SK-N-SH (cell line): ENCODE results near the gene NOC2L. TPM values are rescaled to one million over a fixed set of nuclear protein-coding genes. Genes with fewer than 3 reads are reported as not detected.

Source experiments
- CTCF ChIA-PET: fragments of 300-600, 350-600 bp; formaldehyde crosslinking; extraction: SDS; loops from one replicate; lab custom pipeline; 2021; lab: Yijun Ruan, JAX
- POLR2A ChIA-PET: fragments of 350-600 bp; sonication (Branson Sonifier 250); formaldehyde crosslinking; extraction: SDS; loops from one replicate; lab custom pipeline; 2020; ENCODE audit warnings: antibody characterized with exemption, inconsistent platforms; lab: Yijun Ruan, JAX
- DNase-seq: peaks from one replicate; pipeline ENCODE4 v3.0.0; 2012
- H2AFZ ChIP-seq: fragments of 200-600 bp; sonication (generic); 2 replicates; pipeline ENCODE4 v1.8.1; 2016; ENCODE audit warnings: antibody characterized with exemption, mild to moderate bottlenecking, low read depth
- H3F3A ChIP-seq: fragments of 200-600 bp; sonication (generic); replicated peaks from 2 replicates; pipeline ENCODE3; 2016; ENCODE audit warnings: antibody characterized with exemption, mild to moderate bottlenecking; ENCODE audit not compliant: insufficient read depth
- H3K27ac ChIP-seq, 2 experiments: fragments of 200-500 bp in 1 of 2; fragments of 200-600 bp in 1 of 2; sonication (Bioruptor generic) in 1 of 2; sonication (generic), shearing (Covaris generic) in 1 of 2; 2 replicates each; pipeline versions ENCODE4 v1.5.1 to v1.6.1; 2014 to 2016; ENCODE audit warnings: low read depth in 2 of 2, inconsistent platforms in 1 of 2, low read length in 1 of 2, mild to moderate bottlenecking in 1 of 2, mixed read lengths in 1 of 2
- H3K27me3 ChIP-seq: fragments of 200-600 bp; sonication (generic), shearing (Covaris generic); 2 replicates; pipeline ENCODE4 v1.6.1; 2016; ENCODE audit warnings: mixed run types; ENCODE audit not compliant: insufficient read depth
- H3K36me3 ChIP-seq, 2 experiments: fragments of 200-500 bp in 1 of 2; fragments of 200-600 bp in 1 of 2; sonication (Bioruptor generic) in 1 of 2; sonication (generic) in 1 of 2; replicated peaks in 1 of 2; 2 replicates each; pipeline versions ENCODE3 to v1.5.1; 2014 to 2016; ENCODE audit warnings: low read length in 1 of 2, mild to moderate bottlenecking in 1 of 2; ENCODE audit not compliant: insufficient read depth in 2 of 2, control insufficient read depth in 1 of 2
- H3K4me1 ChIP-seq, 2 experiments: fragments of 200-500 bp in 1 of 2; fragments of 200-600 bp in 1 of 2; sonication (Bioruptor generic) in 1 of 2; sonication (generic), shearing (Covaris generic) in 1 of 2; 2 replicates each; pipeline versions ENCODE4 v1.5.1 to v1.6.1; 2014 to 2016; ENCODE audit warnings: low read depth in 1 of 2, low read length in 1 of 2, mixed run types in 1 of 2; ENCODE audit not compliant: insufficient read depth in 2 of 2, control insufficient read depth in 1 of 2
- H3K4me2 ChIP-seq: fragments of 200-600 bp; sonication (generic), shearing (Covaris generic); 2 replicates; pipeline ENCODE4 v1.6.1; 2017; ENCODE audit warnings: mixed run types
- H3K4me3 ChIP-seq, 2 experiments: fragments of 200-500 bp in 1 of 2; fragments of 200-600 bp in 1 of 2; sonication (Bioruptor generic) in 1 of 2; sonication (generic), shearing (Covaris generic) in 1 of 2; 2 replicates each; pipeline versions ENCODE4 v1.5.1 to v1.8.1; 2014 to 2016; ENCODE audit warnings: low read depth in 2 of 2, inconsistent platforms in 1 of 2, low read length in 1 of 2, mild to moderate bottlenecking in 1 of 2, mixed read lengths in 1 of 2, moderate library complexity in 1 of 2
- H3K79me2 ChIP-seq: fragments of 200-600 bp; sonication (generic); 2 replicates; pipeline ENCODE4 v1.8.1; 2017; ENCODE audit warnings: mild to moderate bottlenecking; ENCODE audit not compliant: insufficient read depth
- H3K9ac ChIP-seq: fragments of 200-600 bp; sonication (generic); 2 replicates; pipeline ENCODE4 v1.6.1; 2017; ENCODE audit warnings: mixed run types
- H3K9me2 ChIP-seq: fragments of 200-600 bp; sonication (generic); 2 replicates; pipeline ENCODE4 v1.6.1; 2017; ENCODE audit warnings: mixed run types
- H3K9me3 ChIP-seq: fragments of 200-600 bp; sonication (generic); 2 replicates; pipeline ENCODE4 v1.6.1; 2017; ENCODE audit warnings: mixed run types, mild to moderate bottlenecking, moderate library complexity
- H4K20me1 ChIP-seq: fragments of 200-600 bp; sonication (generic); 2 replicates; pipeline ENCODE4 v1.6.1; 2017; ENCODE audit warnings: mild to moderate bottlenecking, mixed run types; ENCODE audit not compliant: insufficient read depth
- CTCF ChIP-seq: fragments of 200-600 bp; sonication (generic); IDR thresholded peaks from 2 replicates; pipeline ENCODE4 v1.6.1; 2017; ENCODE audit warnings: antibody characterized with exemption, mild to moderate bottlenecking, moderate library complexity
- ELF1 ChIP-seq: IDR thresholded peaks from 2 replicates; pipeline ENCODE4 v1.4.0; 2012
- FOSL2 ChIP-seq: IDR thresholded peaks from 2 replicates; pipeline ENCODE4 v1.4.0; 2012; ENCODE audit warnings: low read depth, mild to moderate bottlenecking, moderate library complexity, borderline replicate concordance
- GATA2 ChIP-seq: sonication (generic); formaldehyde crosslinking; IDR thresholded peaks from 2 replicates; pipeline ENCODE4 v1.5.0; 2020; ENCODE audit warnings: mild to moderate bottlenecking, missing genetic modification reagents
- MXI1 ChIP-seq: IDR thresholded peaks from 2 replicates; pipeline ENCODE4 v1.6.1; 2012; ENCODE audit warnings: mild to moderate bottlenecking, low read depth, low read length, improper control_type of control experiment
- RAD21 ChIP-seq: IDR thresholded peaks from 2 replicates; pipeline ENCODE4 v1.6.1; 2012; ENCODE audit warnings: mild to moderate bottlenecking, low read length
- REST ChIP-seq: IDR thresholded peaks from 2 replicates; pipeline ENCODE4 v1.6.1; 2012; ENCODE audit warnings: mild to moderate bottlenecking, low read depth, low read length, moderate library complexity
- SIN3A ChIP-seq: IDR thresholded peaks from 2 replicates; pipeline ENCODE4 v1.6.1; 2012; ENCODE audit warnings: low read depth, mild to moderate bottlenecking, low read length, moderate library complexity, borderline replicate concordance
- WGBS: methylation state at CpG from one replicate; pipeline ENCODE4 v1.1.6; 2017; ENCODE audit warnings: low lambda C conversion rate; 5-methylcytosine and 5-hydroxymethylcytosine counted together
- polyA plus RNA-seq, 3 experiments: library from polyadenylated mRNA; depleted of rRNA; stranded (reverse); fragments of >200 nt; gene quantifications; 2 replicates each; pipeline ENCODE4 v1.2.3, GENCODE V29; 2012
- TF ChIP-seq, protein P1 (sequence below): IDR thresholded peaks from 2 replicates; pipeline ENCODE4 v1.4.0; 2012; ENCODE audit warnings: low read depth

Gene NOC2L
- polyA plus RNA-seq, 1 of the 3 experiments (the other 2 are of a cell fraction) = 124 TPM

DNA sequence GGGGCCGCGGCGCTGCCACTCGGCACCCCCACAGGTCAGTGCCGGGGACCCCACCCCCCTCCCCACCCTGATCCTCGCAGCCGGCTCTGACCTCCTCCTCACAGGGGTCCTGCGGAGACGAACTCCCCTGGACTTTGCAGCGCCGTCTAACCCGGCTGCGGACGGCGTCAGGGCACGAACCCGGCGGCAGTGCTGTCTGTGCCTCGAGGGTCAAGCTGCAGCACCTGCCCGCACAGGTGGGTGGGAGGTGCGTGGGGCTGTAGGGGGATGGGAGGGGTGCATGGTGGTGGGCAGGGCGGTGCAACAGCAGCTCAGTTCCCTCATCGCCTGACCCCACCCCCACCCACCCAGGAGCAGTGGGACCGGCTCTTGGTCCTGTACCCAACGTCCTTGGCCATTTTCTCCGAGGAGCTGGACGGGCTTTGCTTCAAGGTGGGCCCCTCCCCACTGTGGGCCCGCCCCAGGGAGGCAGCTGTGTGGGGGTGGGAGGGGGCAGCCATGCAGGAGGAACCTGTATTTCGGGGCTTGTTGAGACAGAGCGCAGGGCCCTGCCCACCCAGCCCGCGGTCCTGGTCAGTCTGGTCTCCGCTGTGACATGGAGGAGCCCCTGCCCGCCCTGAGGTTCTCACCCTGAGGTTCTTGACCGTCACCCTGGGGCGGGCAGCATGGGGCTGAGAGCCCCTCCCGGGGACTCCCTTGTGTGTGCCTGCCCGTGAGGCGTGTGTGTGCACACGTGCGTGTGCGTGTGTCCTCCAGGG lies 12.1 kb upstream of the NOC2L start:
- POLR2A ChIA-PET = interaction anchor here (0.6 to 1.0 kb wide), 2 partner anchors 12 to 66 kb away, joined by 4 read pairs; partner anchors contain the start of gene NOC2L
- Histone ChIP-seq H3K9me3 (no peaks in the 10 kb centered on the region), H3K4me2 (no peak overlapping the region), H3K4me3 (no peak overlapping the region), H4K20me1 (no peaks in the 10 kb centered on the region), H3K27ac (no peak overlapping the region), H3K79me2 (no peaks in the 10 kb centered on the region), H3K9ac (no peak overlapping the region), H3K9me2 (no peaks in the 10 kb centered on the region), H3K4me1 (peaks cover 0 to 7% of the 10 kb centered on the region in 2 experiments; a peak in 1 of 4 replicates), H2AFZ (no peak overlapping the region), H3K27me3 (no peaks in the 10 kb centered on the region), H3K36me3 (no peaks in the 10 kb centered on the region), H3F3A (peaks cover 3% of the 10 kb centered on the region)
- no peak for DNase-seq
- no peak for TF ChIP-seq ELF1
- TF ChIP-seq, protein P1, sequence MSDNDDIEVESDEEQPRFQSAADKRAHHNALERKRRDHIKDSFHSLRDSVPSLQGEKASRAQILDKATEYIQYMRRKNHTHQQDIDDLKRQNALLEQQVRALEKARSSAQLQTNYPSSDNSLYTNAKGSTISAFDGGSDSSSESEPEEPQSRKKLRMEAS = no peak
- TF ChIP-seq MXI1 = no peak
- TF ChIP-seq FOSL2 = no peak
- no peak for TF ChIP-seq REST
- TF ChIP-seq CTCF = no peak
- CTCF ChIA-PET = interaction anchor here (0.9 to 1.8 kb wide), 7 partner anchors 12 to 101 kb away, joined by 3 to 7 read pairs (median 4); partner anchors contain the start of gene NOC2L
- WGBS = 26% methylated on average over 9 of the region's 42 CpGs

DNA sequence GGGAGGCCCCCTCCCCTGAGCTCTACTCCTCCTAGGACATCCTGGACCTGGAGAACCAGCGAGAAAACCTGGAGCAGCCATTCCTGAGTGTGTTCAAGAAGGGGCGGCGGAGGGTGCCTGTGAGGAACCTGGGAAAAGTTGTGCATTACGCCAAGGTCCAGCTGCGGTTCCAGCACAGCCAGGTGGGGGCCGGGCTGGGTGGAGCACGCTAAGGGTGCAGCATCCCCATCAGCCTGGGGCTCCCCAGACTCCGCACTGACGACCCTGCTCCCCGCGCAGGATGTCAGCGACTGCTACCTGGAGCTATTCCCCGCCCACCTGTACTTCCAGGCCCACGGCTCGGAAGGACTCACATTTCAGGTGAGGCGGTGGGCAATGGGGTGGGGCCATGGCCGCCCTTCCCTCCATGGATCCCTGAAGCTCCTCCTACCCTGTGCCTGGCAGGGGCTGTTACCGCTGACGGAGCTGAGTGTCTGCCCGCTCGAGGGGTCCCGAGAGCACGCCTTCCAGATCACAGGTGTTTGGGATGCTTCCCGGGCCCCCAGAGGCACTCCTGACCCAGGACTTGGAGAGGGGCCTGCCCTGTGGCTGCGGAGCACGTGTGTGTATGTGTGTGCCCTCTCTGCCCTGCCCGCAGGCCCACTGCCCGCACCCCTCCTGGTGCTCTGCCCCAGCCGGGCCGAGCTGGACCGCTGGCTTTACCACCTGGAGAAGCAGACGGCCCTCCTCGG lies 11.4 kb upstream of the NOC2L start:
- Histone ChIP-seq H3K27ac (no peak overlapping the region), H3K9me3 (no peaks in the 10 kb centered on the region), H3K4me1 (peaks cover 0 to 1% of the 10 kb centered on the region in 2 experiments; a peak in 1 of 4 replicates), H3K9ac (no peak overlapping the region), H3F3A (no peaks in the 10 kb centered on the region), H2AFZ (no peak overlapping the region), H3K9me2 (no peaks in the 10 kb centered on the region), H3K36me3 (no peaks in the 10 kb centered on the region), H3K4me3 (no peak overlapping the region), H4K20me1 (no peaks in the 10 kb centered on the region), H3K79me2 (no peaks in the 10 kb centered on the region), H3K4me2 (no peak overlapping the region), H3K27me3 (no peaks in the 10 kb centered on the region)
- POLR2A ChIA-PET = interaction anchor here (0.6 to 1.0 kb wide), 2 partner anchors 11 to 66 kb away, joined by 4 read pairs; partner anchors contain the start of gene NOC2L
- CTCF ChIA-PET = interaction anchor here (0.9 to 1.8 kb wide), 6 partner anchors 11 to 101 kb away, joined by 3 to 5 read pairs (median 4); partner anchors contain the start of gene NOC2L
- WGBS = 40% methylated on average over 1 of the region's 33 CpGs
- no peak for DNase-seq
- no peak for TF ChIP-seq SIN3A
- no peak for TF ChIP-seq RAD21
- TF ChIP-seq GATA2 (CRISPR knock-in tag) = no peak
